NCI-H1048 (cell line): ENCODE results near the gene EOLA2.
"Not testable (repeated sequence)": the region's sequence is repeated elsewhere in the genome, so short reads cannot be mapped to it uniquely, and the experiment has no call there.

ENCODE experiments used
- DNase-seq: peaks from one replicate; lab custom pipeline; 2025; lab: John Stamatoyannopoulos, UW

The EOLA2 gene

DNA sequence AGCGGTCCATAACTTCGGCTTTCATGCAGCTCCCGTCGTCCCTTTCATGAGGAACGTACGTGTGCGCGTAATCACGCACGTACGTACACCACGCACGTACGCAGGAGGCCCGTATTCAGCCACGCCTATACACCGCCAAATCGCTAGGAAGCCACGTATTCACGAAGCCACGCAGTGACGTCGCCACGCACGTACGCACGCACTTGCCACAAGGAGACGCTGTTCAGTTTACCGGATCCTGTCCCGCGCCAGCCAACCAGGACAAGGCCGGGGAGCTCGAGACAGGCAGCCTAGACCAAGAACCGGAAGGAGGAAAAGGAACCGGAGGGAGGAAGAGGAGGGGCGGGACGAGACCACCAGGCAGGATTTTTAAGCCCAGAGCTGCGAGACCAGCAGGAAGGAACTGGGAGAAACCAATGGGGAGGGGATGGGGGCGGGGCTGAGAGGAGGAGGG is at the start of gene EOLA2:
Gene EOLA2, minus strand, starts transcription at position 65 of the 454 bp plus-strand sequence. CDS start 4,617 bp downstream, outside the sequence.
- peak; percentile 83 for DNase-seq

DNA sequence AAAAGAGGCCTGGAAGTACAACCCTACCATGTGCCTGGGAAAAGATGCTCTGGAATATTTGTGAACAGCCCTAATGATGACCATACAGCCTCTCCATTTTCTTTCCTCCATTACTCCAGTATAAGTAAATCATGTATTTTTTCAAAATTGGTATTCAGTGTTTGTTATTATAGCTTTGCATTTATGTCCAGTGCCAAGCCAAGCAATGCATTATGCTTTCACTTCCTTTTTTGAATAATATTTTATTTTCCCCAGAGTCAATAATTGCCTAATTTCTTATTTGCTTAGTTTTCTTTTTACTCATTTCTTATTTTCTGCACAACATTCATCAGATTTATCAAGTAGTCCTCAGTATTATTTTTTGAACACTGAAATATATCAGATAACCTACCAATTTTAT is 49.3 kb upstream of the EOLA2 start:
- DNase-seq = no peak

DNA sequence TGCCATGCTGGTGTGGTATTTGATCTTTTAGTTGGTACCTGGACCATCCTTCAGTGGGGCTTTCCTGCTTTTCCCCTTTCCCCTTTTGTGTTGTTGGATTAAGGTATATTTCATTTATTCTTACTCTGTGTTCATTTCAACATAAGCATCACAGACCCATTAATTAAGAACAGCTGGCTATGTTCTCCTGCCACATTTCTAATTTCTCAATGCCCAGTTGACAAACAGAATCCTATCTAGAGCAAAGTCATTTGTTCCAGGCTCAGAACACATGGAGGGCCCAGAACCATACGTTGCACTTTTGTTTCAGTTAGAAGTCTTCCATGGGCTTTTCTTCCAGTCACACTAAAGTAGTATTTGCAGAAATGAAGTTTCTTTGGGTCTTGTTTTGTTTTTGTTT is 46.1 kb upstream of the EOLA2 start:
- no peak for DNase-seq

DNA sequence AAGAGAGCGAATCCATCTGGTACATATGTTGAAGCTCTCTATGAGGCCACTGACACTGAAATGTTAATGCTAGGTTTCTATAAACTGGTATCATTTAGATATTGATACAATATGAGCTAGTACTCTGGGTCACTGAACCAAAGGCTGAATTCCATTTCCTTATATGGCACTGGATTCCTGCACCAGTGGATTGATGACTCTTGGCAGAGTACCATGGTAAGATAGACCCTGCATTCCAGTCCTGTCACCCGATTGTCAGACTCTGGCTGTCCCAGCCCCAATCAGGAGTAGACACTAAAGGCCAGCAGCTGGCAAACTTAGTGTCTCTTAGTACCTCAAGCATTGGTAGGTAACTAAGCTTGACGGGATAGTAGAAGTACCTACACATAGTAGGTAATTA is 44.0 kb upstream of the EOLA2 start:
- no peak for DNase-seq

DNA sequence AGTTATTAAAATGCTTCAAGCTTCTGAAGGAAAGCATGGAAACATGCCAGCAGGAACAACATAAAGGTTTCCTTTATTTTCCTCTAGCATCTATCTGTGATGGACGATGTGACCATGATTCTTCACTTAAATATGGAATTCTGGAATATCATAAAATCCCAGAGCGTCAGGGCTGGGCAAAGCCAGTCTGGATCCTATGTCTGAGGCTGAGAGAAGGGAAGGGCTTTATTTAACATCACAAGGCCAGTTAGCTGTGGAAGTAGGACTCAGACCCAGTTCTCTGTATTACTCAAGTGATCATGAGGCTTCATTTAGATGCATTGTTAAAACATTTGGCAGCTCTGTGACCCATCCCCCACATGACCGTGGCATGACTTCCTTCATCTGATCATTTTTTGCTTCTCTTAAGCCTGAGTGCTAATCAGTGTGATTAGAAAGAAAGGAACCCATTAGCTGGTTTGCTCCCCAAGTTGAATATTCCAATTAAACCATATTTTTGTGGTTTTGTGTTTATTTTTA is 40.9 kb upstream of the EOLA2 start:
- DNase-seq = no peak

DNA sequence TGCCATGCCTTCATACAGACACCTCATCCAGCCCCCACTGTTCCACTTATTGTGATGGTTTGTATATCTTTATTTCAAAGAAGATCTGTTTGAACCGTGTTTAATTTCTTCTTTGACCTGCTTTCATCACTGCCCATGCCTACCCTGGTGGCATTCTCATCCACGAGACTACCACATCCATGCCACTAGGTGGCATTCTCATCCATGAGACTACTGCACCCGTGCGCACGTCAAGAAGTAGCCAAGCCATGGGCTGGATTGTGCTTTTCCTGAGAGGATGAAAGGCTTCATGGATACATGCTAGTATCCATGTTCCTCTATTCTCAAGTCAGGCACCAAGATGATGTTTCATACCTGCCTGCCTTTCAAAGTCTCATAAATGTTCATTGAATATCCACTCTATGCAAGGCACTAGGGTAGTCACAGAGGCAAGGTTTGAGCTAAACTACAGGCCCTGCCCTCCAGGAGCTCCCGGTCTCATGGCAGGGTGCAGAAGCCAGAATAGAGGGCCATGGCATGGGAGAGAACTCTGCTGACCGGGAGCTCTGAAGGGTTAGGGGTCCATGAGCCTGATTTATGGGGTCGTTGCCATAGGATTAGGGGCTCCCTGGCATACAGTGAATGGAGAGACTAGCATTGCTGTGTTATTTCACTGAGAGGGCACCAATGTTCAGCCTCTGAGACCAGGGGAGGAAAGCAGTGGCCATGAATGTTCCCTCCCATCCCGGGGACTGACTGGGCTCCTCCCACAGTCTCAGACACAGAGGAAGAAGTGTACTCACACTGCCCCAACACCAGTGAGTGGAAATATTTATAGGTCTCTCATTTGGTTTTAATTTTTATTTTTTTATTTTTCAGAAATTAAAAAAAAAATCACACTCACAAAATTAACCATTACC is 24.8 kb upstream of the EOLA2 start:
- peak; percentile 3 for DNase-seq

DNA sequence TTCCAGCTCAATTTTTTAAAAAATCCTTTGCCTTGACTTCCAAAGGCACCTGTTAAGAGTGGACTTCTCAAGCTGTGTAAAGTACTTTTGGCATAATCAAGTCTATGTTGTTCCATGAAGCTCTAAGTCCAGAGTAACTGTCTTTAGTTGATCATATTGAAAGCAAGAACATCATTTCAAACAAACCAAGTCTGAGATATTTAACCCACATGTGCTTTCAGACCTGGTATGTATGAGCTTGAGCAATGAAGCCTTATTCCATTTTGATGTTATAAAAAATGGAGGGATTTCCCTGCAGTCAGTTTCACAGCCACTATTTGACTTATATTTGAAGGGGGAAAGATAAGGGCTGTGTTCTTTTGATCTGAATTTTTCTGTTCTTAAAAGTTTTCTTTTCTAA is 23.7 kb upstream of the EOLA2 start:
- DNase-seq = no peak

DNA sequence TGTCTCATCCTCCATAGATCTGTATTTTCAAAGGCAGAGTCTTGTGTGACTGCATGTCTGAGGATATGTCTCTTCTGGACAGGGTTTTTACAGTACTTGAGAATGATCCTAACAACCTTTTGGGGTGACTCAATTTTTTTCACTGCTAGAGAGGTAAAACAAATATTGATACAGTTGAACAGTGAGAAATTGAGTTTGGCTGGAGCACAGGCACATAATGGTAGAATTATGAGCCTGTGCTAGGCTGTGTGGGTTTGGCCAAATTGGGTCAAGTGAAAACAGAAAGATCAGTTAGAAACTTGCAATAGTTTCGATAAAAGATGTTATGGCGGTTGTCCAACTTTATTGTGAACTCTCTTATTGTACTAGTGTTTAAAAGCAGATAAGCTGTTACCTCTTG is 23.3 kb upstream of the EOLA2 start:
- no peak for DNase-seq

DNA sequence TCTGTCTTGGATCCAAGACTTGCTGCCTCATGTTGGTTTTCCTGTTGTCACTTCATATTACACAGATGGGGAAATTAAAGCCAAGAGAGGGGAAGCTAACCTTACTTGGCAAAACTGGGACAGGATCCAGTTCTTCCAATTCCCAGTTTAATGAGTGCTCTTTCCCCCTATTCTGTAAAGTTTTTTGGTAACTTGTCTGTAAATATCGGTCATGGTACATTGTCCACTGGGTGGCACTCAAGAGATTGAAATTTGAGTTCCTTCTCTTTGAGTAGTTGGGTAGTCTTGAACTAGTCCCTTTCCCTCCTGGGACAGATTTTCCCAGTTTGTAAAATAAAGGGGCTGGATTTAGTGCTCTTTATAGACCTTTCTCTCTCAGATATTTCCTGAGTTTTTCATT is 12.4 kb upstream of the EOLA2 start:
- no peak for DNase-seq

DNA sequence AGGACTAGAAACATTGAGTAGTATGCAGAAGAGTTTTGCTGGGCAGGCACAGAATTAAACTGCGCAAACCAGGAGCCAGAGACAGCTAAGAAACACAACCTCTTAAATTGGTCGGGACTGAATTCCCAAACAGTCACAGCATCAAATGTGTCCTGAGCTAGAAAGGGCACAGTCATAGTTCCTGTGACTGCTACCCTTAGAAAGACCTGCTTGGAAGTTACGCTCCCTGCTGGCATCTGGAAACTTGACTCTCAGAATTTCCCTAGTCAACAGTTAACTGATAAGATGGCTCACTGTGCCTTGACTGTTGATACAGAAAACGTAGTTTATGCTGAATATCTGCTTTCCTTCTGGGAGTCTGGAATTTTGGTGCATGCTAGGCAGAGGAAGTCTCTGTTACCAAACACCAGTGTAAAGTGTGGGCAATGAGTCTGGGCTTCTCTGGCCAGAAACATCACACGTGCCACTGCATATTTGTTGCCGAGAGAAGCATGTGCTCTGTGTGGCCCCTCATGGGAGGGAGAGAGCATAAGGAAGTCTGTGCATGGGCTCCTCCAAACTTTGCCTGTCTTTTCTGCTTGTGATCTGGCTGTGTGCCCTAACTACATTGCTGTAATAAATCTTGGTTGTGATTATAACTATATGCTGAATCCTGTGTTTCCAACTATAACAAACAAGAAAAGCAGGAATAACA is 11.6 kb upstream of the EOLA2 start:
- DNase-seq = no peak

DNA sequence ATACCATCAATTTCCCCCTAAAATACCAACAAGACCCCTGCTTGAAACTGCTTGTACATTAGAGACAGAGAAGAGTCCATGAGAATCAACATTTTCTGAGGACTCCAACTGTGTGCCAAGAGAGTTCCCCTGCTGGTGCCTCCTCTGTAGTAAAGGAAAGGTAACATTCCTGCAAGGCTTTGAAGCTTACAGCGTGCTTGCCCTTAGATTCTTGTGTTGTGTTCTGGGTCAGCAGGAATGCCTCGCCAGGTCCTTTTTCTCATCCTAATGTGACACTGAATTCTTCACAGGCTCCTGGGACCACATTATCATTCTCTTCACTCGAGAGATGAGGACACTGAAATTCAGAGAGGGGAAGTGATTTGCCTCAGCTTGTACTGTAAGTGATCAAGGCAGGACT is 9.7 kb upstream of the EOLA2 start:
- no peak for DNase-seq

DNA sequence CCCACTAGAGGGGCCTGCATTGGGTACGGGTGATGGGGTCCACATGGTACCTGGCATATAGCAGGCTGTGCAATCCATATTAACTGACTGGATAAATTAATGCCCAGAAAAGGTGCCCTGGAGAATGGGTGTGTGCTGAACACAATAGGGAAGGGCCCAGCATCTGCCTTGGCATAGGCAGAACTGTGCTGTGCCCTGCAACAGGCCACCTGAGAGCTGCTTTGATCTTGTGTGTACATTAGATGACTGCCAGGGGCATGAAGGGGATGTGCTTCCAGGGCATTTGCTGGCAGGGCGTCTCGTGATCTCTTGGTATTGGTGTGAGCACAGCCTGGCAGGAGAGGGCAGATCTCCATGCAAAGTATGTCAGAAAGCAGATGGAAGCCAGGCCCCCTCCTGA is 8.6 kb upstream of the EOLA2 start:
- DNase-seq = not testable (repeated sequence)

DNA sequence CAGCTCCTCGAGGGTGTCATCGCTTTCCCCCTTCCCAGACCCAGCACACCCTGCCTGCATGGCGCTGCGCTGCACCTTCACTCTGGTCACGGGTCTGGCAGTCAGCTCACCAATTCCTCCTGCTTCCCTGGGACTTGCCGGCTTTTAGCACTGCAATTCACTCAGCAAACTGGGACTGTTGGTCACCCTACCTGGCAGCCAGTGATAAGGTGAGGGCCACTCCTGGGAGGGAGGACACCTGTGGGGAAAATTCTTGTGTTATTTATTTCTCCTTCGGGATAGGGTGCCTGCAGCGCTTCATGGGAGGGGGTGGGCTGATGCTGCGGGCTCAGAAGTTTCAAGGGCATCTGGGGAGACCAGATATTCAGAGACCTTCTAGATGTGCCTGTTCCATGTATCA is 7.5 kb upstream of the EOLA2 start:
- not testable (repeated sequence) for DNase-seq

DNA sequence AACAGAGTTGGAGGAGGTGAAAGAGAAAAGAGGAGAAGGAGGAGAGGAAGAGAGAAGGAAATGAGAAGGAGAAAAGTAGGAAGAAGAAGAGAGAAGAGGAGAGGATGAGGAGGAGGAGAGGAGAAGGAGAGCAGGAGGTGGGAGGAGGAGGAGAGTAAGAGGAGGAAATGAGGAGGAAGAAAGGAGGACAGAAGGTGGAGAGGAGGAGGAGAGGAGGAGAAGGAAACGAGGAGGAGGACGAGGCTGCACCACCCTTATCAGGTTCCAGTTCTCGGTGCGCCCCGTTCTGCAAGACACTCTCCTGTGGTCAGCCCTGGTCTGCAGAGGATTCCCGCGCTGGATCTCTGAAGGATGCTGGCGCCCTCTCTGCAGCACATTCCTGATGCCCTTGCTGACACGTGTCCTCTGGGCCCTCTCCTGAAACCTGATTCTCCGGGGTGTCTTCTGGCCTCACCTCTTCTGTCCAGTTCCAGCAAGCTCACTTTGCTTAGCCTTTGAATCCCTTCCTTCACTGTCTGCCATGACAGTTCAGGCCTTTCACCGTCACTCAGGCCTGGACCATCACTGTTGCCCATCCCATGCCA is 6.9 kb upstream of the EOLA2 start:
- DNase-seq = not testable (repeated sequence)

DNA sequence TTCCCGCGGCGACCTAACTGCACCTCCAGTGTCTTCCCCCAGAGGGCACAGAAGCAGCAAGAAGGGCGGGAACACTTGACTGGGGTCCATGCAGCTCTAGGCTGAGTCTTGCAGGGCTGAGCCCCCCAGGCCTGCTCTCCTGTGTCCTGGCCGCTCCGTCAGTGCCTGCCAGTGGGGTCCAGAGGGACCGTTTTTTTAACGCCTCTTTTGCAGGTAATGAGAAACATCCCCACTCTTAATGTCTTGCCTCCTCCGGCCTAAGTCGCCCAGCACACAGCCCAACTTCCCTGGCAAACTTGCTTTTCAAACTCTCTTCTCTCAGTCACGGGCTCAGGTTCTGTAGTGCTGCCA is 2.4 kb upstream of the EOLA2 start:
- not testable (repeated sequence) for DNase-seq

DNA sequence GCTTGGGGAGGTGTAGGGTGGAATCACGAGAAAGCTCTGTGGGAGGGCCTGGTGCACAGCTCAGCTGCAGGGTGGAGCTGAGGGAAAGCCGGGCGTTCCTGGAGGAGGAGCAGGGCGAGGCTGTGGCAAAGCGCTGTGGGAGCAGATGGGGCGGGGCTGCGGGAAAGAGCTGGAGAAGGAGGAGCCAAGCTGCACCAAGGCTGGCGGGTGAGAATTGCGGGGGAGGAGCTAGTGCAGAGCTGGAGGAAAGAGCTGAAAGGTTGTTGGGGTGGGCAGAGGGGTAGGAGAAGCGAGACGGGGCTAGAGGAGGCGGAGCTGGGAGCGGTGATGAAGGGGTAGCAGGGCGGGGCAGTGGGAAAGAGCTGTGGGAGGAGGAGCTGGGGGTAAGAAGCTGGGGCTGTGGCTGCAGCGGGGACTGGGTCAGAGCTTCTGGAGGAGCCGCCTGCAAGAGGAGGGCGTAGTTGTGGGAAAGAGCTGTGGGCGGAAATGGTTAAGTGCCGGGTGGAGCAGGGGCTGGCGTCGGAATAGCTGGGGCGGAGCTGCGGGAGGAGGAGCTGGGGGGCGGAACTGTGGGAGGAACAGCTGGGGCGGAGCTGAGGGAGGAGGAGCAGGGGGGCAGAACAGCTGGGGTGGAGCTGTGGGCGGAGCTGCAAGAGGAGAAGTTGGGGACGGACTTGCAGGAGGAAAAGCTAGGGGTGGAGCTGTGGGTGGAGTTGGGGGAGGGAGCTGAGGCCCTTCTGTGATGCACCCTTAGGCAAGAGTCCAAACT is 1.8 kb upstream of the EOLA2 start:
- peak; percentile 75 for DNase-seq

DNA sequence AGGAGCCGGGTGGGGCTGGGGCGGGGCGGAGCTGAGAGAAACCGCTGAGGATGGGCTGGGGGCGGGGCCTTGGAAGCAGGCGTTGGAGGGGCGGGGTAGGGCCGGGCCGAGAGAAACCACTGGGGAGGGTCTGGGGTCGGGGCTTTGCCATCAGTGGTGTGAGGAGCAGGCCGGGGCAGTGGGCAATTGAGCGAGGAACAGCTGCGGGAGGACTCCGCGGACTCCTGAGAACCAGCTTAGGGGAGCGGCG is 1.3 kb upstream of the EOLA2 start:
- no peak for DNase-seq

DNA sequence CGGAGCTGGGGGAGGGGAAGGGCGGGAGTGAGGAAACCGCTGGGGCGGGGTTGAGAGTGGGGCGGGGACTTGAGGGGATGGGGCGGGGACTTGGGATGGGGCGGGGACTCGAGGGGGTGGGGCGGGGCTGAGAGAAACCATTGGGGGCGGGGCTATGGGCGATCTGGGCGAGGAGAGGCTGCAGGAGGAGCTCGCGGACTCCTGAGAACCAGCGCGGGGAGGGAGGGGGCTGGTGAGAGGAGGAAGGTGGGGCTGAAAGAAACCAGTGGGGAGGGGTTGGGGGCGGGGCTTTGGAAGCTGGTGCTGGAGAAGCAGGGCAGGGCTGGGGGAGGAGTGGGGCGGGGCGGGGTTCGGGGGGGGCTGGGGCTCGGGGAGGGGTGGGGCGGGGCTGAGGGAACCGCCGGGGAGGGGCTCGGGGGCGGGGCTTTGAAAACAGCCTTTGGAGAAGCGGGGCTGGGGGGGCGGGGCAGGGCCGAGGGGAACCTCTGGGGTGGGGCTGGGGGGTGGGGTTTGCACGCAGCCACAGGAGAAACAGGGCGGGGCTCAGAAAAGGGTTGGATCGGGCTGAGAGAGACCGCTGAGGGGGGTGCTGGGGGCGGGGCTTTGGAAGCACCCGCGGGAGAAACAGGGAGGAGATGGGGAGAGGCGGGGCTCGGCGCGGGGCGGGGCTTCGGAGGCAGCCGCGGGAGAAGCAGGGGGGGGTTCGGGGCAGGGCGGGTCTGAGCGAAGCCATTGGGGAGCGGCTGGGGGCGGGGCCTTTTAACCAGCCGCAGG is 777 bp upstream of the EOLA2 start:
- peak; percentile 73 for DNase-seq

DNA sequence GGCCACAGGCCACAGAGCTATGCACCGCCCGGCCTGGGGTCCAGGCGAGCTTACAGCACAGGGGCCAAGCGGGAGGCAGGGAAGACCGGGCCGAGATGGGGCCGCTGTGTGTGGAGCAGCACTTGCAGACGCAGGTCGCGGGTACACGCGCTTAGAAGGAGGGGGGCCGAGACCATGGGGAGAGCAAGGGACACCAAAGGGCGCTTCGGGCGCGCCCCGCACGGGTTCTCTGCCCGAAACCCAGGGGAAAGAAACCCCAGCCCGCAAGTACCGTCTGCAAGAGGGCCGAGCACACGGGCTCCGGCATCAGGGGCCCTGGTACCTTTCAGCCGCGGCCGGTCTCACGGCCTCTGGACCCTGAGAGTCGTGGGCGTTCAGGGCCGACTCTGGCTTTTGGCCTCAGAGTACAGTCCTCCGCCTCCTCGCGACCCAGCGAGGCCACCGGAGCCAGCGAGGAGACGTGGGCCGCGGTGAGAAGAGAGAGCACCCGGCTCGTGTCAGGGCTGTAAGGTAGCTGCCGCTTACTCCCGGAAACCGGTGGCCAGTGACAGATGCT is 342 bp downstream of the EOLA2 start:
- DNase-seq = no peak

DNA sequence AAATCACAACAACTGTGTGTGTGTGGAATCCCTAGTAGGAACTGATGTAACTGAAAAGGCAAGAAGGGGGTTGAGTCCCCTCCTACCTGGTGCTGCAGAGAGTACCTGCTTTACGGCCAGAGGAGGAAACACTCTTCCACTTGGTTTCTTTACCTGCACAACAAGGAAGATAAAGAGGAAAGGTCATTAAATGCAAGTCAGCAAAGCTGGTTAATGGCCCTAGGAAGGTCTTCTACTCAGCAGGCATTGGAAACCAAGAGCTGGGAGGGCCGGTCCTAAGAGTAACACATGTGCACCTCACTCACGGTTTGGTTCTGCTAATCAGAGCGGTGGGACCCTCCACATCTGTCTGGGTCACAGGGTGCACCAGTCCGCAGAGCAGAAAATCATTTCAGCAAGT is 963 bp downstream of the EOLA2 start:
- DNase-seq = not testable (repeated sequence)

DNA sequence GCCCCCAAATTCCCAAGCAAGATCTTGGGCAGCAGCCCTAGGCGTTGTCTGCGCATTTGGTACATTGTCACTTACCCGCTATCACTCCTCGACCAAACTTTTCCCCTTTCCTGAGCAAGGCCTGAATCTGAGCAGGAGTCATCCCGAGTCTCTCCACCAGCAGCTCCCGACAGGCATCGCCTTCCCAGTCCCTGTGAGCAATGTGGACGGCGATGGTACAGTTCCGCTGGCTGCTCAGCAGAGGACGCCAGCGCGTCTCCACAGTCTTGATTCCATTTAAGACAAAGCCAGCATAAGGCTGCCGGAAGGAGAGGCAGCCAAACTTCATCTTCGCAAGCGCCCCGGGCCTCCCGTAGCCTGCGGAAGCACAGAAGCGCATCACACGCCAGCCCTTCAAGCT is 4.7 kb downstream of the EOLA2 start:
- not testable (repeated sequence) for DNase-seq
